ENCODE results near the gene ALG2.

Gene ALG2

DNA sequence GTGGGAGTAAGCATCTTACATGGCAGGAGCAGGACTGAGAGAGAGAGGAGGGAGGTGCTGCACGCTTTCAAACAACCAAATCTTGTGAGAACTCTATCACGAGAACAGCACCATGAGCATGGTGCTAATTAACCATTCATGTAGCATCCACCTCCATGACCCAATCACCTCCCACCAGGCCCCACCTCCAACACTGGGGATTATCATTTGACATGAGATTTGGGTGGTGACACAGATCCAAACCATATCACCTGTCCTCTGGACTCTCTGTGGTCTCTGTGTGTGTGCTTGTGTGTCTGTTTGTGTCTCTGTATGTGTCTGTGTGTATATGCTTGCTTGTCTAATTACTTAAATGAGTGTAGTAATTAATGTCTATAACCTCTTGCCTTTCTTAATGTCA is 31.4 kb upstream of the ALG2 start:
- TF ChIP-seq, protein P1, sequence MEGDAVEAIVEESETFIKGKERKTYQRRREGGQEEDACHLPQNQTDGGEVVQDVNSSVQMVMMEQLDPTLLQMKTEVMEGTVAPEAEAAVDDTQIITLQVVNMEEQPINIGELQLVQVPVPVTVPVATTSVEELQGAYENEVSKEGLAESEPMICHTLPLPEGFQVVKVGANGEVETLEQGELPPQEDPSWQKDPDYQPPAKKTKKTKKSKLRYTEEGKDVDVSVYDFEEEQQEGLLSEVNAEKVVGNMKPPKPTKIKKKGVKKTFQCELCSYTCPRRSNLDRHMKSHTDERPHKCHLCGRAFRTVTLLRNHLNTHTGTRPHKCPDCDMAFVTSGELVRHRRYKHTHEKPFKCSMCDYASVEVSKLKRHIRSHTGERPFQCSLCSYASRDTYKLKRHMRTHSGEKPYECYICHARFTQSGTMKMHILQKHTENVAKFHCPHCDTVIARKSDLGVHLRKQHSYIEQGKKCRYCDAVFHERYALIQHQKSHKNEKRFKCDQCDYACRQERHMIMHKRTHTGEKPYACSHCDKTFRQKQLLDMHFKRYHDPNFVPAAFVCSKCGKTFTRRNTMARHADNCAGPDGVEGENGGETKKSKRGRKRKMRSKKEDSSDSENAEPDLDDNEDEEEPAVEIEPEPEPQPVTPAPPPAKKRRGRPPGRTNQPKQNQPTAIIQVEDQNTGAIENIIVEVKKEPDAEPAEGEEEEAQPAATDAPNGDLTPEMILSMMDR (IDR thresholded peaks at IDR 0.05; ENCODE audit: borderline replicate concordance, insufficient read depth, low read depth, low read length), result no peak
- no peak overlapping the region for H3K4me3 ChIP-seq (ENCODE audit: low read depth, low read length)

DNA sequence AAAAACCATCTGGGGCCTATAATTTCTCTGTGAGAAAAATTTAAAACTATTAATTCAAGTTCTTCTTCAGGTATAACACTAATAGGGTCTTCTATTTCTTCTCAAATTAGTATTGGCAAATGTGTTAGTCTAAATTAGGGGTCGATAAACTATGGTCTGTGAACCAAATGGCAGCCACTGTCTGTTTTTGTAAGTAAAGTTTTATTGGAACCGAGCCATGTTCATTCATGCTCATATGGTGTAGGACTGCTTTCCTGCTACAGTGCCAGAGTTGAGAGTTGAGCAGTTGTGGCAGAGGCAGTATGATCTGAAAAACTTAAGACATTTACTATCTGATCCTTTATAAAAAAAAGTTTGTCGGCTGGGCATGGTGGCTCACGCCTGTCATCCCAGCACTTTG is 29.4 kb upstream of the ALG2 start:
- TF ChIP-seq, protein P1 (IDR thresholded peaks at IDR 0.05; ENCODE audit: borderline replicate concordance, insufficient read depth, low read depth, low read length), result no peak
- H3K4me3 ChIP-seq (ENCODE audit: low read depth, low read length), result no peak overlapping the region

DNA sequence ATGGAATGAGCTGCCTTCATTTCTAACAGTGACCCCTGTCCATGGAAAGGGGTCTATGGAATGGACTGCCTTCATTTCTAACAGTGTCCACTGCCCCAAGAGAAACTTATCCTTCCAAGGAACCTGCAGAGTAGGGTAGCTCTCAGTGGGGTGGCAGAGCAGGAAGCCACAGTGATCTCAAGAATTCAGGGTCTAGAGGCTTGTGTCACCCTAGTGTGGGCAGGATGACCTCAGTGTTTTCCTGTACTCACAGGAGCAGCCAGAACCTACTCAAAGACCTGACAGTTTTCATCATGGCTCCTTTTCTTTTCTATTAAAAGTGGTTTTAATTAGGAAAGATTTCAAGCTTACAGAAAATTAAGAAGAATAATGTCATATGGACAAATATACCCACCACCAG is 27.9 kb upstream of the ALG2 start:
- no peak overlapping the region for H3K4me3 ChIP-seq (ENCODE audit: low read depth, low read length)
- TF ChIP-seq, protein P1 (IDR thresholded peaks at IDR 0.05; ENCODE audit: borderline replicate concordance, insufficient read depth, low read depth, low read length), result no peak

DNA sequence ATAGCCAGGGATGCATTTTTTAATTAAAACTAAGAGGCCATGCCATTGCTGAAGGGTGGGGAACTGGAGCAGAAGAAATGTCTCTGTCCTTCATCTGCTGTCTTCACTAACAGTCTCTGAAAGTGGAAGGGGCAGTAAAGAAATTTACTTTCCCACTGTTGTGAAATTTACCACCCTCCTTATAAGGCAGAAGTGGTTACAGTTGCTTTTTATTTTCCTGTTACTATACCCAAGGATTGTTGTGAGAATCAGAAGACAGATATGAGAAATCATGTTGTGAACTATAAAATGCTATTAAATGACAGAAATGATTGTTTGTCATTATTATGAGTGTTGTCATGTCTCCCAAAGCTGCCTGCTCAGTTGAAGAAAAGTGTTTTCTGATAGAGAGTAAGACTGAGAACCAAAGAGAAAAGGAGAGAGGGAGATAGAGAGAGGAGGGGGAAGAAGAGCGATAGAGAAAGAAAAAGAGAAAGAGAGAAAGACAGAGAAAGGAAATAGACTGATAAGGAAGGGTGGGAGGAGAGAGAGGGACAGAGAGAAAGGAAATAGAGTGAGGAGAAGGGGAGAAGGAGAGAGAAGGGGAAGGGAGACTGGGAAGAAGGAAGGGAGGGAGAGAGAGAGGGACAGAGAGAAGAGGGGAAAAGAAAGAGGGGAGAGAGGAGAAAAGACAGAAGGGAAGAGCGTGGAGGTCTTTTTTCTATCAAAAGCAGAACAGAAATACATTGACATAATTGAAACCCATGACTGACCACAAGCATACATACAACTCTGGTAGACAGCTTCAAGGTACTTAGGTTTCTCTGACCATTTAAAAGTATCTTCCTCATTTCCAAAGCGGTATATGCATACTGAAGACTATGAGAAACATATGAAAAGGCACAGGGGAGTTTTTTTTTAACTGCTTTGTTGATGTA is 22.9 kb upstream of the ALG2 start:
- H3K4me3 ChIP-seq (ENCODE audit: low read depth, low read length), result no peak overlapping the region
- TF ChIP-seq, protein P1 (IDR thresholded peaks at IDR 0.05; ENCODE audit: borderline replicate concordance, insufficient read depth, low read depth, low read length), result no peak

DNA sequence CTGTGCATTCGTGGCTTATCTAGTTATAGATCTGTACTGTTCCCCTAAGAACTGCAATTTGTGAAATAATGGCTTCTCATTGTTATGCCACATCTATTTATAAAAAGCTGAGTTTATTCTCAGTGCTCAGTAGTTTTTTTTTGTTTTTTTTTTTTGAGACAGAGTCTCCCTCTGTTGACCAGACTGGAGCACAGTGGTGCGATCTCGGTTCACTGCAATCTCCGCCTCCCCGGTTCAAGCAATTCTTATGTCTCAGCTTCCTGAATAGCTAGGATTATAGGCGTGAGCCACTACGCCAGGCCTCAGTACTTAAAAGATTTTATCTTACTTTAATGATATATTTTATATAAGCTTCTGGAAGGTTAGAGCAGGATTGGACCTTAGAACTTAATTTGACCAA is 19.4 kb upstream of the ALG2 start:
- TF ChIP-seq, protein P1 (IDR thresholded peaks at IDR 0.05; ENCODE audit: borderline replicate concordance, insufficient read depth, low read depth, low read length), result no peak
- no peak overlapping the region for H3K4me3 ChIP-seq (ENCODE audit: low read depth, low read length)

DNA sequence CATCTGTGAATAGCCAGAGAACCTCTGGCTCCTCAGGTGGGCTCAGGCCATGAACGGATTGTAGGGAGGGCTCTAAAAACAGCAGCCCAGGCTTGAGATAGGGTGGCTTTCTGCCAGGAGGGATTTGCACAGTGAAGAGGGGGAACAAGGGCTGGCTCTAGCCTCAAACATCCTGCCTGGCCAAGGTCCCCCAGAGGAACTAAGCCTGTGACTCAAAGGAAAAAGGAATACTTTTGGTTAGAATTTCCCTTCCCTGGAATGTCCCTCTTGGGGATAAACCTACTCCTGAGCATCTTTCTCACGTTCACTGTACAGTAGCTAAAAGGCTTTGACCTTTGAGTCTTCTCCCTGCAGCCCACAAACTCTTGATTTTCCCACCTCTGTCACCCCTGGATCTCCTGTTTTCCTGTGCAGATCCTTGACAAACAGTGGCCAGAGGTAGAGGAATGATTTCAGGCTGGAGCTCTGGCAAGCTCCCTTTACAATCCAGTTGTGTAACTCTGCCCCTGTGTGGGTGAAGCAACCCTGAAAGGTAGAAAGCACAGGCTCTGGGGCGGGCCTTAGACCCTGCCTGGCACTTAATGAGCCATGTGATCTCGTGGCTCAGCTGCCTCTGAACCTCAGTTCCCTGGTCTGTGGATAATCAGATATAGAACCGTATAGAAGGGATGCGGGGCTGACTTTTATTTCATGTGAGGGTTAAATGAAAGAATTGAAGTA is 17.8 kb upstream of the ALG2 start:
- no peak overlapping the region for H3K4me3 ChIP-seq (ENCODE audit: low read depth, low read length)
- TF ChIP-seq, protein P1 (IDR thresholded peaks at IDR 0.05; ENCODE audit: borderline replicate concordance, insufficient read depth, low read depth, low read length), result no peak
